HEK293 (cell line): ENCODE measurements around the gene MLX.
A peak's percentile ranks its signal among the peaks of the same experiment; 100 is the strongest.

ENCODE experiments used
- CTCF ChIA-PET: fragments of 350-600 bp; formaldehyde crosslinking; extraction: SDS; loops from one replicate; lab custom pipeline; 2021; ENCODE audit warnings: antibody characterized with exemption; lab: Yijun Ruan, JAX
- POLR2A ChIA-PET: fragments of 300-600 bp; formaldehyde crosslinking; extraction: SDS; loops from one replicate; lab custom pipeline; 2020; ENCODE audit warnings: antibody characterized with exemption, inconsistent platforms; lab: Yijun Ruan, JAX
- H3K27ac ChIP-seq: fragments of 200-500 bp; sonication (Bioruptor generic); 2 replicates; pipeline ENCODE4 v1.5.1; 2014; ENCODE audit warnings: low read depth, low read length, control low read depth, inconsistent platforms; ENCODE audit errors: extremely low read depth
- H3K36me3 ChIP-seq, 2 experiments: fragments of 200-500 bp in 1 of 2; sonication (Bioruptor generic) in 1 of 2; 1 replicate in 1 of 2; 2 replicates in 1 of 2; pipeline ENCODE4 v1.5.1; 2014 to 2017; ENCODE audit warnings: inconsistent platforms in 2 of 2, low read length in 2 of 2; ENCODE audit not compliant: control insufficient read depth in 2 of 2, insufficient read depth in 1 of 2
- H3K4me1 ChIP-seq: fragments of 200-500 bp; sonication (Bioruptor generic); 2 replicates; pipeline ENCODE4 v1.5.1; 2014; ENCODE audit warnings: mild to moderate bottlenecking, low read length, inconsistent platforms; ENCODE audit not compliant: control insufficient read depth, insufficient read depth
- H3K4me3 ChIP-seq: 2 replicates; pipeline ENCODE4 v1.5.1; 2011; ENCODE audit warnings: low read depth, mild to moderate bottlenecking, control low read depth, low read length, moderate library complexity
- H3K9me3 ChIP-seq: fragments of 200-500 bp; sonication (Bioruptor generic); 2 replicates; pipeline ENCODE4 v1.5.1; 2014; ENCODE audit warnings: low read depth, low read length, inconsistent platforms; ENCODE audit not compliant: control insufficient read depth, insufficient read depth
- GLIS1 ChIP-seq: fragments of 450-650 bp; formaldehyde crosslinking; IDR thresholded peaks from 2 replicates; pipeline ENCODE4 v1.5.1; 2016; ENCODE audit warnings: missing biosample characterization, missing genetic modification characterization
- HIC1 ChIP-seq: fragments of 450-650 bp; formaldehyde crosslinking; IDR thresholded peaks from 2 replicates; pipeline ENCODE4 v1.5.1; 2016; ENCODE audit warnings: missing biosample characterization, missing genetic modification characterization
- KLF7 ChIP-seq: fragments of 450-650 bp; formaldehyde crosslinking; IDR thresholded peaks from 2 replicates; pipeline ENCODE4 v1.5.1; 2016; ENCODE audit warnings: missing biosample characterization, missing genetic modification characterization, borderline replicate concordance
- KLF8 ChIP-seq: fragments of 450-650 bp; formaldehyde crosslinking; IDR thresholded peaks from 2 replicates; pipeline ENCODE4 v1.5.1; 2016; ENCODE audit warnings: missing biosample characterization, missing genetic modification characterization
- MZF1 ChIP-seq: fragments of 450-650 bp; formaldehyde crosslinking; IDR thresholded peaks from 2 replicates; pipeline ENCODE4 v1.5.1; 2017; ENCODE audit warnings: missing biosample characterization, missing genetic modification characterization, borderline replicate concordance
- OSR2 ChIP-seq: fragments of 450-650 bp; formaldehyde crosslinking; IDR thresholded peaks from 2 replicates; pipeline ENCODE4 v1.5.1; 2016; ENCODE audit warnings: missing biosample characterization, missing genetic modification characterization
- PRDM4 ChIP-seq: fragments of 450-650 bp; formaldehyde crosslinking; IDR thresholded peaks from 2 replicates; pipeline ENCODE4 v1.5.1; 2017; ENCODE audit warnings: missing biosample characterization, missing genetic modification characterization
- SALL2 ChIP-seq: fragments of 450-650 bp; formaldehyde crosslinking; IDR thresholded peaks from 2 replicates; pipeline ENCODE4 v1.5.0; 2017; ENCODE audit warnings: missing biosample characterization, mild to moderate bottlenecking, missing genetic modification characterization, borderline replicate concordance
- SP2 ChIP-seq: fragments of 450-650 bp; formaldehyde crosslinking; IDR thresholded peaks from 2 replicates; pipeline ENCODE4 v1.5.1; 2016; ENCODE audit warnings: missing biosample characterization, missing genetic modification characterization
- SP3 ChIP-seq: fragments of 450-650 bp; formaldehyde crosslinking; IDR thresholded peaks from 2 replicates; pipeline ENCODE4 v1.5.1; 2016; ENCODE audit warnings: missing biosample characterization, missing genetic modification characterization
- TCF7L2 ChIP-seq: IDR thresholded peaks from 2 replicates; pipeline ENCODE4 v1.6.1; 2011; ENCODE audit warnings: low read depth, mild to moderate bottlenecking, inconsistent platforms, low read length, moderate library complexity, borderline replicate concordance
- WT1 ChIP-seq: fragments of 450-650 bp; formaldehyde crosslinking; IDR thresholded peaks from 2 replicates; pipeline ENCODE4 v1.5.1; 2016; ENCODE audit warnings: missing biosample characterization, missing genetic modification characterization
- ZBTB1 ChIP-seq: fragments of 450-650 bp; formaldehyde crosslinking; IDR thresholded peaks from 2 replicates; pipeline ENCODE4 v1.5.1; 2016; ENCODE audit warnings: missing biosample characterization, missing genetic modification characterization
- ZFP41 ChIP-seq: fragments of 450-650 bp; formaldehyde crosslinking; IDR thresholded peaks from 2 replicates; pipeline ENCODE4 v1.5.1; 2016; ENCODE audit warnings: missing biosample characterization, missing genetic modification characterization, borderline replicate concordance
- ZNF221 ChIP-seq: fragments of 450-650 bp; formaldehyde crosslinking; IDR thresholded peaks from 2 replicates; pipeline ENCODE4 v1.5.1; 2017; ENCODE audit warnings: missing biosample characterization, missing genetic modification characterization, borderline replicate concordance
- ZNF23 ChIP-seq: fragments of 450-650 bp; formaldehyde crosslinking; IDR thresholded peaks from 2 replicates; pipeline ENCODE4 v1.5.1; 2016; ENCODE audit warnings: missing biosample characterization, missing genetic modification characterization, borderline replicate concordance
- ZNF248 ChIP-seq: fragments of 450-650 bp; formaldehyde crosslinking; IDR thresholded peaks from 2 replicates; pipeline ENCODE4 v1.5.1; 2017; ENCODE audit warnings: missing biosample characterization, missing genetic modification characterization
- ZNF354C ChIP-seq: fragments of 450-650 bp; formaldehyde crosslinking; IDR thresholded peaks from 2 replicates; pipeline ENCODE4 v1.5.1; 2016; ENCODE audit warnings: missing biosample characterization, missing genetic modification characterization, low read depth, borderline replicate concordance
- ZNF416 ChIP-seq: fragments of 450-650 bp; formaldehyde crosslinking; IDR thresholded peaks from 2 replicates; pipeline ENCODE4 v1.5.1; 2016; ENCODE audit warnings: missing biosample characterization, missing genetic modification characterization
- ZNF488 ChIP-seq: fragments of 450-650 bp; formaldehyde crosslinking; IDR thresholded peaks from 2 replicates; pipeline ENCODE4 v1.5.1; 2016; ENCODE audit warnings: missing biosample characterization, missing genetic modification characterization
- ZNF501 ChIP-seq: fragments of 450-650 bp; formaldehyde crosslinking; IDR thresholded peaks from 2 replicates; pipeline ENCODE4 v1.5.1; 2016; ENCODE audit warnings: missing biosample characterization, missing genetic modification characterization
- ZNF530 ChIP-seq: fragments of 450-650 bp; formaldehyde crosslinking; IDR thresholded peaks from 2 replicates; pipeline ENCODE4 v1.5.1; 2016; ENCODE audit warnings: low read depth, missing biosample characterization, missing genetic modification characterization
- ZNF558 ChIP-seq: fragments of 450-650 bp; formaldehyde crosslinking; IDR thresholded peaks from 2 replicates; pipeline ENCODE4 v1.5.1; 2016; ENCODE audit warnings: missing biosample characterization, missing genetic modification characterization
- ZNF624 ChIP-seq: fragments of 450-650 bp; formaldehyde crosslinking; IDR thresholded peaks from 2 replicates; pipeline ENCODE4 v1.5.1; 2017; ENCODE audit warnings: missing biosample characterization, missing genetic modification characterization
- ZNF629 ChIP-seq: fragments of 450-650 bp; formaldehyde crosslinking; IDR thresholded peaks from 2 replicates; pipeline ENCODE4 v1.5.1; 2017; ENCODE audit warnings: missing biosample characterization, missing genetic modification characterization
- ZNF670 ChIP-seq: fragments of 450-650 bp; formaldehyde crosslinking; IDR thresholded peaks from 2 replicates; pipeline ENCODE4 v1.5.1; 2016; ENCODE audit warnings: missing biosample characterization, missing genetic modification characterization, low read depth
- ZNF704 ChIP-seq: fragments of 450-650 bp; formaldehyde crosslinking; IDR thresholded peaks from 2 replicates; pipeline ENCODE4 v1.5.1; 2016; ENCODE audit warnings: missing biosample characterization, missing genetic modification characterization
- ZNF837 ChIP-seq: fragments of 450-650 bp; formaldehyde crosslinking; IDR thresholded peaks from 2 replicates; pipeline ENCODE4 v1.5.1; 2016; ENCODE audit warnings: missing biosample characterization, missing genetic modification characterization
- ZSCAN18 ChIP-seq: fragments of 450-650 bp; formaldehyde crosslinking; IDR thresholded peaks from 2 replicates; pipeline ENCODE4 v1.5.1; 2016; ENCODE audit warnings: missing biosample characterization, missing genetic modification characterization
- ZSCAN4 ChIP-seq: fragments of 450-650 bp; formaldehyde crosslinking; IDR thresholded peaks from 2 replicates; pipeline ENCODE4 v1.5.1; 2017; ENCODE audit warnings: missing biosample characterization, missing genetic modification characterization

Gene MLX

GRCh38 chr17:42536048-42536371 lies 30.9 kb upstream of the MLX start, which contains the start of gene NAGLU:
Gene NAGLU (plus strand): TSS chr17:42536241. CDS start chr17:42536273, 32 bp downstream.
- Histone ChIP-seq H3K9me3 (no peaks in the 10 kb centered on the region), H3K27ac (peak within 1 kb of the TSS; percentile 98), H3K36me3 (peaks cover 12 to 24% of the 10 kb centered on the region in 2 experiments; a peak in 2 of 3 replicates), H3K4me3 (peak within 1 kb of the TSS; percentile 44), H3K4me1 (peaks cover 13% of the 10 kb centered on the region)
- POLR2A ChIA-PET, result interaction anchor here (0.5 to 2.7 kb wide), 17 partner anchors 9 to 519 kb away, joined by 3 to 23 read pairs (median 4); partner anchors contain the start of genes CAVIN1, DNAJC7, PLEKHH3 and PSMC3IP
- CTCF ChIA-PET, result interaction anchor here (0.7 to 4.1 kb wide), 6 partner anchors 9 to 416 kb away, joined by 3 to 19 read pairs (median 6); partner anchors contain the start of gene PSMC3IP
- TF ChIP-seq ZSCAN18 (tag by site-specific recombination) (no peak), KLF8 (tag by site-specific recombination) (peak; percentile 67; the same call in 1 of the 2 replicates), ZNF558 (tag by site-specific recombination) (no peak), ZNF530 (tag by site-specific recombination) (no peak), ZNF629 (tag by site-specific recombination) (no peak; the same call in 1 of the 2 replicates), GLIS1 (peak; percentile 98), ZNF23 (no peak), ZNF704 (tag by site-specific recombination) (no peak), ZBTB1 (peak; percentile 51; the same call in 1 of the 2 replicates), ZFP41 (tag by site-specific recombination) (no peak), PRDM4 (tag by site-specific recombination) (peak; percentile 45; the same call in 1 of the 2 replicates), ZNF488 (tag by site-specific recombination) (no peak), SALL2 (tag by site-specific recombination) (no peak), SP3 (tag by site-specific recombination) (peak; percentile 45), TCF7L2 (no peak), ZNF501 (tag by site-specific recombination) (no peak; the same call in 1 of the 2 replicates), WT1 (tag by site-specific recombination) (peak; percentile 84), KLF7 (tag by site-specific recombination) (peak; percentile 53; the same call in 1 of the 2 replicates), MZF1 (tag by site-specific recombination) (peak; percentile 80; the same call in 1 of the 2 replicates), HIC1 (tag by site-specific recombination) (peak; percentile 83), ZNF670 (no peak), ZNF354C (tag by site-specific recombination) (no peak), ZSCAN4 (tag by site-specific recombination) (no peak), OSR2 (peak; percentile 84), ZNF248 (no peak), ZNF416 (tag by site-specific recombination) (no peak), ZNF837 (no peak), SP2 (tag by site-specific recombination) (peak; percentile 65), ZNF221 (tag by site-specific recombination) (no peak), ZNF624 (tag by site-specific recombination) (no peak)
